Type B pancreatic cell (in vitro differentiated cells): Measurements from ENCODE around the gene SF3B5. TPM values are rescaled to one million over a fixed set of nuclear protein-coding genes. Genes with fewer than 3 reads are reported as not detected.
"Not testable (repeated sequence)": the region's sequence is repeated elsewhere in the genome, so short reads cannot be mapped to it uniquely, and the experiment has no call there.

ENCODE experiments used
- DNase-seq: peaks from one replicate; pipeline ENCODE4 v3.0.0; 2021; ENCODE audit warnings: mixed read lengths; ENCODE audit not compliant: unreplicated experiment; ENCODE audit errors: extremely low spot score
- H3K27ac Mint-ChIP-seq: 2 replicates; pipeline ENCODE4 v1.8.0; 2021; ENCODE audit warnings: mild to moderate bottlenecking, mixed read lengths
- H3K27me3 Mint-ChIP-seq: 2 replicates; pipeline ENCODE4 v1.8.0; 2021; ENCODE audit warnings: mixed read lengths
- H3K36me3 Mint-ChIP-seq: 2 replicates; pipeline ENCODE4 v1.8.0; 2021; ENCODE audit warnings: mixed read lengths
- H3K4me1 Mint-ChIP-seq: one replicate; pipeline ENCODE4 v1.8.0; 2021; ENCODE audit warnings: mixed read lengths; ENCODE audit not compliant: unreplicated experiment
- H3K4me3 Mint-ChIP-seq: 2 replicates; pipeline ENCODE4 v1.8.0; 2021; ENCODE audit warnings: mild to moderate bottlenecking, mixed read lengths
- H3K9me3 Mint-ChIP-seq: 2 replicates; pipeline ENCODE4 v1.8.0; 2021; ENCODE audit warnings: mixed read lengths
- total RNA-seq: library from RNA; stranded (reverse); gene quantifications from 2 replicates; pipeline ENCODE4 v1.2.1, GENCODE V29; 2021; ENCODE audit warnings: low replicate concordance
- TF ChIP-seq, protein P1 (sequence below): fragments of 200-600 bp; sonication (generic); conservative IDR thresholded peaks from 2 replicates; pipeline ENCODE4 v1.5.0; 2021; ENCODE audit warnings: antibody characterized with exemption, mild to moderate bottlenecking

SF3B5 gene
- total RNA-seq, 1 donor from 2014 or later: 138 TPM

DNA sequence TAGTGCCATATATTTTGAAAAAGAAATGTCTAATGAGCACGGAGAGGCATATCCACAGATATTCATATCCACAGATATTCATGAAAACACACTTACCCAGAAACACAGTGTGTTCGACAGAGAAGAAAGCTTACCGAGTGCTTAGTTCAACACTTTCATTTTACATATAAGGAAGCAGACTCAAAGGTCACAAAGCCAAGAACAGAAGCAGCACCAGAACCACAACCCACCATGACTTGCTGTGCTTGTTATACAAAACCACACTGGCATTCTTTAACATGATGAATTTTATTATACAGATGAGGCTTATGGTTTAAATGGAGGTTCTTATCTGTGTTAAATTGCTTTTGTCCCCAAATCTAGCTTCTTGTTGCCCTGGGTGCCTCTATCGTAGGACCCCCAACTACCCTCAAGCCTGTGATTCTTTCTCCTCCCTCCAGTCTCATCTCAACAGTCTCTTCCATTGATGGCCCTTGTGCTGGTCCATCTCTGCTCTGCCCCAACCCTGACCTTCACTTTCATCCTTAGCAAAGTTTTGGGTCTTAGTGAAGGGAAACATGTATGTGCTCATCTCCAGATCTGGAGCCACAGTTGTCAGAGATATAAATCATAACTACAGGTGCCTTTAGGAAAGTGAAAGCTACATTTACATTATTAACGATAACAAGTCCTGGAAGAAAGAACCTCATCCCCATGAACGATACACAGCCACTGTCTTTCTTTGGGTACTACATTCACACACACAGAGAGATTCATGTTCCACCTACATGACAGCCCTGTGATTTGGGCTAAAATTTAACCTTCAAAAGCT, 40.0 kb downstream of the SF3B5 start:
- no peaks in the 10 kb centered on the region for H3K36me3 Mint-ChIP-seq
- no peaks in the 10 kb centered on the region for H3K4me1 Mint-ChIP-seq
- H3K9me3 Mint-ChIP-seq: no peaks in the 10 kb centered on the region
- H3K27me3 Mint-ChIP-seq: peaks cover 21% of the 10 kb centered on the region
- H3K4me3 Mint-ChIP-seq: no peak overlapping the region
- DNase-seq: no peak
- no peak overlapping the region for H3K27ac Mint-ChIP-seq
- TF ChIP-seq, protein P1, sequence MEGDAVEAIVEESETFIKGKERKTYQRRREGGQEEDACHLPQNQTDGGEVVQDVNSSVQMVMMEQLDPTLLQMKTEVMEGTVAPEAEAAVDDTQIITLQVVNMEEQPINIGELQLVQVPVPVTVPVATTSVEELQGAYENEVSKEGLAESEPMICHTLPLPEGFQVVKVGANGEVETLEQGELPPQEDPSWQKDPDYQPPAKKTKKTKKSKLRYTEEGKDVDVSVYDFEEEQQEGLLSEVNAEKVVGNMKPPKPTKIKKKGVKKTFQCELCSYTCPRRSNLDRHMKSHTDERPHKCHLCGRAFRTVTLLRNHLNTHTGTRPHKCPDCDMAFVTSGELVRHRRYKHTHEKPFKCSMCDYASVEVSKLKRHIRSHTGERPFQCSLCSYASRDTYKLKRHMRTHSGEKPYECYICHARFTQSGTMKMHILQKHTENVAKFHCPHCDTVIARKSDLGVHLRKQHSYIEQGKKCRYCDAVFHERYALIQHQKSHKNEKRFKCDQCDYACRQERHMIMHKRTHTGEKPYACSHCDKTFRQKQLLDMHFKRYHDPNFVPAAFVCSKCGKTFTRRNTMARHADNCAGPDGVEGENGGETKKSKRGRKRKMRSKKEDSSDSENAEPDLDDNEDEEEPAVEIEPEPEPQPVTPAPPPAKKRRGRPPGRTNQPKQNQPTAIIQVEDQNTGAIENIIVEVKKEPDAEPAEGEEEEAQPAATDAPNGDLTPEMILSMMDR: no peak

DNA sequence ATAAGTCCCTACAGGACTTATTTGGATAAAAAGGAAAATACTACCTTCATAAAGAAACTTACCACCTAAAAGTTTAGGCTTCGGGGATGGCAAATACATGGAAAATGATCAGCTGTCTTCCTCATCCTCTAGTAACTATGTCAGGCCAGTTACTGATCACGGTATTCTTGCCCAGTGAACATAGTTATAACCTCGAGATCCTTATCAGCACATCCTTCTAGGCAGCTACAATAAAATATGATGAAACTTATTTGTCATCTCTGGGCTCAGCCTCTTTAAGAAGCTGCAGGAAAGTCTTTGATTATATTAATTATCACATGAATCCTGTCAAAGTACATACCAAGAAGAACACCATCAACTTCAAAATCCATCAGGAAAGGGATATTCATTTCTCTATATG, 41.8 kb downstream of the SF3B5 start:
- peaks cover 22% of the 10 kb centered on the region for H3K27me3 Mint-ChIP-seq
- no peak overlapping the region for H3K4me3 Mint-ChIP-seq
- no peak overlapping the region for H3K27ac Mint-ChIP-seq
- TF ChIP-seq, protein P1: no peak
- H3K36me3 Mint-ChIP-seq: no peaks in the 10 kb centered on the region
- H3K9me3 Mint-ChIP-seq: no peaks in the 10 kb centered on the region
- no peaks in the 10 kb centered on the region for H3K4me1 Mint-ChIP-seq
- DNase-seq: no peak

DNA sequence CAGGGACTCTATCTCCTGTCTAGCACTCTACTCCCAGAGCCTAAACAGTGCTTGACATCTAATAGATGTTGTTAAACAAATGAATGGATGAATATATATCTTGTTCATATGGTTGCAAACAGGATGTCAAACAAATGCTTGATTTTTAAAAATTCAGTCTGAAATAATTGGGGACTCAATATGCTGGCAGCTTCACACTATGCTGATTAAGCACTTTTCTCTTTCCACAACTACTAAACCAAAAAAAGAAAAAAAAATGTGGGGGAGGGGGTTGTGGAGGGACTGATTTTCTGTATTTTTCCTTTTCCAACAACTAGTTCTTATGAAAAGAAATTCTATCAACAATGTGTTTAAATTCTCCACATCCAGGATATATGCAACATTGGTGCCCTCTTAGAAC, 42.9 kb downstream of the SF3B5 start:
- TF ChIP-seq, protein P1: no peak
- DNase-seq: no peak
- no peak overlapping the region for H3K27ac Mint-ChIP-seq
- H3K9me3 Mint-ChIP-seq: no peaks in the 10 kb centered on the region
- H3K27me3 Mint-ChIP-seq: peaks cover 17% of the 10 kb centered on the region
- no peaks in the 10 kb centered on the region for H3K4me1 Mint-ChIP-seq
- H3K36me3 Mint-ChIP-seq: no peaks in the 10 kb centered on the region
- no peak overlapping the region for H3K4me3 Mint-ChIP-seq

DNA sequence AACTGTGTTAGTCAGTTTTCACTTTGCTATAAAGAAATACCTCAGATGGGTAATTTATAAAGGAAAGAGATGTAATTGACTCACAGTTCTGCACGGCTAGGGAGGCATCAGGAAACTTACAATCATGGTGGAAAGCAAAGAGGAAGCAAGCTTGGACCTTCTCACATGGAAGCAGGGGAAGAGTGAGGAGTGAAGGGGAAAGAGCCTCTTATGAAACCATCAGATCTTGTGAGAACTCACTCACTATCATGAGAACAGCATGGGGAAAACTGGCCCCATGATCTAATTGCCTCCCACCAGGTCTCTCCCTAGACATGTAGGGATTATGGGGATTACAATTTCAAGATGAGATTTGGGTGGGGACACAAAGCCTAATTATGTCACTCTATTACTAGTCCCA, 46.0 kb downstream of the SF3B5 start:
- H3K27me3 Mint-ChIP-seq: peaks cover 5% of the 10 kb centered on the region
- no peak overlapping the region for H3K27ac Mint-ChIP-seq
- TF ChIP-seq, protein P1: no peak
- no peaks in the 10 kb centered on the region for H3K9me3 Mint-ChIP-seq
- H3K4me1 Mint-ChIP-seq: no peaks in the 10 kb centered on the region
- DNase-seq: no peak
- no peak overlapping the region for H3K4me3 Mint-ChIP-seq
- no peaks in the 10 kb centered on the region for H3K36me3 Mint-ChIP-seq

DNA sequence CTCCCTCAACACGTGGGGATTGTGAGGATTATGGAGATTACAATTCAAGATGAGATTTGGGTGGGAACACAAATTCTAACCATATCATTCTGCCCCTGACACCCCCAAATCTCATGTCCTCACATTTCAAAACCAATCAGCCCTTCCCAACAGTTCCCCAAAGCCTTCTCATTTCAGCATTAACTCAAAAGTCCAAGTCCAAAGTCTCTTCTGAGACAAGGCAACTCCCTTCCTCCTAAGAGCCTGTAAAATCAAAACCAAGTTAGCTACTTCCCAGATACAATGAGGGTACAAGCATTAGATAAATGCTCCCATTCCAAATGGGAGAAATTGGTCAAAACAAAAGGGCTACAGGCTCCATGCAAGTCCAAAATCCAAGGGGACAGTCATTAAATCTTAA, 47.7 kb downstream of the SF3B5 start:
- H3K9me3 Mint-ChIP-seq: no peaks in the 10 kb centered on the region
- H3K36me3 Mint-ChIP-seq: no peaks in the 10 kb centered on the region
- H3K27ac Mint-ChIP-seq: no peak overlapping the region
- no peaks in the 10 kb centered on the region for H3K4me1 Mint-ChIP-seq
- TF ChIP-seq, protein P1: no peak
- H3K4me3 Mint-ChIP-seq: no peak overlapping the region
- DNase-seq: no peak
- H3K27me3 Mint-ChIP-seq: peaks cover 3% of the 10 kb centered on the region

DNA sequence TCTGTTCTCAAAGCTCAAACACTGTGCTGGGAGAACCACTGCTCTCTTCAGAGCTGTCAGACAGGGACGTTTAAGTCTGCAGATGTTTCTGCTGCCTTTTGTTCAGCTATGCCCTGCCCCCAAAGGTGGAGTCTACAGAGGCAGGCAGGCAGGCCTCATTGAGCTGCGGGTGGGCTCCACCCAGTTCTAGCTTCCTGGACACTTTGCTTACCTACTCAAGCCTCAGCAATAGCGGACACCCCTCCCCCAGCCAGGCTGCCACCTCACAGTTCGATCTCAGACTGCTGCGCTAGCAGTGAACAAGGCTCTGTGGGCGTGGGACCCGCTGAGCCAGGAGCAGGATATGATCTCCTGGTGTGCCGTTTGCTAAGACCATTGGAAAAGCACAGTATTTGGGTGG, 48.7 kb downstream of the SF3B5 start:
- DNase-seq, H3K27me3 Mint-ChIP-seq, H3K4me1 Mint-ChIP-seq, H3K27ac Mint-ChIP-seq, H3K4me3 Mint-ChIP-seq, H3K36me3 Mint-ChIP-seq, H3K9me3 Mint-ChIP-seq: not testable (repeated sequence)

DNA sequence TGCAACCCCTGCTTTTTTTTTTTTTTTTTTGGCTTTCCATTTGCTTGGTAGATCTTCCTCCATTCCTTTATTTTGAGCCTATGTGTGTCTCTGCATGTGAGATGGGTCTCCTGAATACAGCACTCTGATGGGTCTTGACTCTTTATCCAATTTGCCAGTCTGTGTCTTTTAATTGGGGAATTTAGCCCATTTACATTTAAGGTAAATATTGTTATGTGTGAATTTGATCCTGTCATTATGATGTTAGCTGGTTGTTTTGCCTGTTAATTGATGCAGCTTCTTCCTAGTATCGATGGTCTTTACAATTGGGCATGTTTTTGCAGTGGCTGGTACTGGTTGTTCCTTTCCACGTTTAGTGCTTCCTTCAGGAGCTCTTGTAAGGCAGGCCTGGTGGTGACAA, 50.4 kb downstream of the SF3B5 start:
- not testable (repeated sequence) for H3K4me1 Mint-ChIP-seq, DNase-seq, H3K27ac Mint-ChIP-seq, H3K9me3 Mint-ChIP-seq, H3K4me3 Mint-ChIP-seq, H3K27me3 Mint-ChIP-seq, H3K36me3 Mint-ChIP-seq
